GM12878 (cell line): ENCODE results near the gene ERN2. TPM values are rescaled to one million over a fixed set of nuclear protein-coding genes. Genes with fewer than 3 reads are reported as not detected.

Experiments
- ATAC-seq: fragments of 200-7000 bp; cut with Tn5 transposase; 3 replicates; pipeline ENCODE4 v1.9.1; 2020; ENCODE audit warnings: mild to moderate bottlenecking, moderate library complexity
- BruUV-seq: library from RNA; stranded (reverse); fragments of 400-500 nt; replicated peaks from 2 replicates; lab custom pipeline; 2021; lab: Mats Ljungman, UMichigan
- CTCF ChIA-PET: fragments of 300-600 bp; sonication (Branson Sonifier 250); formaldehyde crosslinking; extraction: SDS; loops from one replicate; lab custom pipeline; 2021; ENCODE audit warnings: inconsistent platforms; lab: Yijun Ruan, JAX
- POLR2A ChIA-PET: fragments of 350-600 bp; formaldehyde crosslinking; extraction: SDS; loops from one replicate; lab custom pipeline; 2021; ENCODE audit warnings: inconsistent platforms; lab: Charles Lee
- RAD21 ChIA-PET: fragments of 300-600 bp; sonication (Branson Sonifier 250); formaldehyde crosslinking; loops from one replicate; lab custom pipeline; 2023; ENCODE audit warnings: antibody characterized with exemption; ENCODE audit not compliant: unreplicated experiment; lab: Charles Lee
- SMC1A ChIA-PET: fragments of 300-600 bp; sonication (Branson Sonifier 250); formaldehyde crosslinking; loops from one replicate; lab custom pipeline; 2023; ENCODE audit not compliant: unreplicated experiment, uncharacterized antibody; lab: Charles Lee
- DNase-seq: peaks from one replicate; pipeline ENCODE4 v3.0.0-alpha.2; 2011; ENCODE audit warnings: low read depth, low spot score
- FAIRE-seq: peaks from 3 replicates; lab custom pipeline; 2011; peaks lifted over from hg19 to GRCh38; lab: Jason Lieb, UNC
- H2AFZ ChIP-seq: 2 replicates; pipeline ENCODE4 v1.6.0; 2011; ENCODE audit warnings: low read depth, low read length, control low read depth; ENCODE audit not compliant: control insufficient read depth
- H3K27ac ChIP-seq: 2 replicates; pipeline ENCODE4 v1.5.1; 2011; ENCODE audit warnings: control low read depth; ENCODE audit not compliant: control insufficient read depth, insufficient read depth
- H3K27me3 ChIP-seq, 2 experiments: replicated peaks in 1 of 2; 2 replicates each; pipeline versions ENCODE4 v1.6.0 to v1.6.1; 2011; ENCODE audit warnings: low read length in 1 of 2; ENCODE audit not compliant: control insufficient read depth in 2 of 2, insufficient read depth in 2 of 2
- H3K36me3 ChIP-seq, 2 experiments: 2 replicates each; pipeline ENCODE4 v1.5.1; 2011; ENCODE audit warnings: low read length in 1 of 2; ENCODE audit not compliant: control insufficient read depth in 2 of 2, insufficient read depth in 2 of 2
- H3K4me1 ChIP-seq: 2 replicates; pipeline ENCODE4 v1.6.1; 2011; ENCODE audit warnings: mild to moderate bottlenecking, low read length, moderate library complexity, mixed read lengths; ENCODE audit not compliant: control insufficient read depth, insufficient read depth
- H3K4me2 ChIP-seq: 2 replicates; pipeline ENCODE4 v1.6.0; 2011; ENCODE audit warnings: control low read depth; ENCODE audit not compliant: control insufficient read depth, insufficient read depth
- H3K4me3 ChIP-seq: fragments of 200-600 bp; sonication (generic); 2 replicates; pipeline ENCODE4 v1.5.1; 2016
- H3K79me2 ChIP-seq: 2 replicates; pipeline ENCODE4 v1.6.0; 2011; ENCODE audit warnings: low read length; ENCODE audit not compliant: control insufficient read depth, insufficient read depth
- H3K9ac ChIP-seq: 2 replicates; pipeline ENCODE4 v1.8.0; 2011; ENCODE audit warnings: low read length, control low read depth, mixed read lengths; ENCODE audit not compliant: control insufficient read depth, insufficient read depth
- H3K9me3 ChIP-seq: replicated peaks from 3 replicates; pipeline ENCODE4 v1.5.1; 2011; ENCODE audit warnings: mild to moderate bottlenecking, low read length; ENCODE audit not compliant: control insufficient read depth, insufficient read depth
- H4K20me1 ChIP-seq: 2 replicates; pipeline ENCODE4 v1.6.0; 2011; ENCODE audit not compliant: control insufficient read depth, insufficient read depth
- BHLHE40 ChIP-seq, 2 experiments: fragments of 450-650 bp in 1 of 2; IDR thresholded peaks; 2 replicates each; pipeline ENCODE4 v1.6.1; 2011 to 2017; ENCODE audit warnings: low read depth in 2 of 2, borderline replicate concordance in 1 of 2, improper control_type of control experiment in 1 of 2, low read length in 1 of 2, mild to moderate bottlenecking in 1 of 2
- CEBPB ChIP-seq, 2 experiments: fragments of 150-350 bp in 1 of 2; IDR thresholded peaks; 2 replicates each; pipeline ENCODE4 v1.6.1; 2012 to 2014; ENCODE audit warnings: low read depth in 2 of 2, low read length in 2 of 2, borderline replicate concordance in 1 of 2, inconsistent platforms in 1 of 2
- EGR1 ChIP-seq, 2 experiments: IDR thresholded peaks; 1 replicate in 1 of 2; 2 replicates in 1 of 2; pipeline ENCODE4 v1.6.1; 2011 to 2012; ENCODE audit warnings: low read depth in 2 of 2, low read length in 2 of 2, borderline replicate concordance in 1 of 2, mild to moderate bottlenecking in 1 of 2, moderate library complexity in 1 of 2
- EP300 ChIP-seq, 2 experiments: fragments of 150-350 bp in 1 of 2; IDR thresholded peaks; 2 replicates each; pipeline ENCODE4 v1.6.1; 2011 to 2012; ENCODE audit warnings: low read depth in 2 of 2, low read length in 2 of 2, borderline replicate concordance in 1 of 2, improper control_type of control experiment in 1 of 2, inconsistent platforms in 1 of 2; ENCODE audit not compliant: control insufficient read depth in 1 of 2
- GATAD2B ChIP-seq: fragments of 450-650 bp; conservative IDR thresholded peaks from 2 replicates; pipeline ENCODE4 v1.6.1; 2017; ENCODE audit warnings: low read depth, mild to moderate bottlenecking, moderate library complexity
- IKZF2 ChIP-seq, 2 experiments: fragments of 450-650 bp; IDR thresholded peaks; 2 replicates each; pipeline ENCODE4 v1.6.1; 2017; ENCODE audit warnings: mild to moderate bottlenecking in 2 of 2, moderate library complexity in 2 of 2
- LARP7 ChIP-seq: fragments of 450-650 bp; IDR thresholded peaks from 2 replicates; pipeline ENCODE4 v1.6.1; 2017; ENCODE audit warnings: mild to moderate bottlenecking
- MEF2B ChIP-seq: fragments of 450-650 bp; IDR thresholded peaks from 2 replicates; pipeline ENCODE4 v1.6.1; 2018; ENCODE audit warnings: mild to moderate bottlenecking, moderate library complexity; ENCODE audit not compliant: partially characterized antibody, poor library complexity, severe bottlenecking
- NFYB ChIP-seq: IDR thresholded peaks from 2 replicates; pipeline ENCODE4 v1.6.1; 2011; ENCODE audit warnings: low read depth, mild to moderate bottlenecking, low read length, improper control_type of control experiment, moderate library complexity; ENCODE audit not compliant: insufficient read depth
- POLR2AphosphoS2 ChIP-seq: IDR thresholded peaks from 2 replicates; pipeline ENCODE4 v1.6.1; 2011; ENCODE audit warnings: low read depth, mild to moderate bottlenecking, low read length, improper control_type of control experiment, moderate library complexity
- RAD51 ChIP-seq: fragments of 450-650 bp; IDR thresholded peaks from 2 replicates; pipeline ENCODE4 v1.6.1; 2016; ENCODE audit warnings: moderate library complexity, mild to moderate bottlenecking, inconsistent platforms
- RELA ChIP-seq: fragments of 450-650 bp; IDR thresholded peaks from 2 replicates; pipeline ENCODE4 v1.8.0; 2014; ENCODE audit warnings: borderline replicate concordance; ENCODE audit not compliant: partially characterized antibody
- WGBS: methylation state at CpG from one replicate; pipeline ENCODE4 v1.1.6; 2016; ENCODE audit warnings: low lambda C conversion rate; ENCODE audit not compliant: insufficient replicate concordance, insufficient coverage; ENCODE audit errors: missing lambda C conversion rate; 5-methylcytosine and 5-hydroxymethylcytosine counted together
- in situ Hi-C: fragments of 300-500 bp; cut with MboI; formaldehyde crosslinking; loops from 9 replicates; pipeline ENCODE4 v1.14.3; 2018; ENCODE audit warnings: mixed read lengths
- intact Hi-C: fragments of 100-400 bp; cut with micrococcal nuclease; formaldehyde crosslinking; loops from one replicate; pipeline ENCODE4 v1.14.2; 2022; ENCODE audit not compliant: unreplicated experiment
- polyA plus RNA-seq, 11 experiments: library from polyadenylated mRNA; depleted of rRNA in 4 of 11; unstranded in 6 of 11; stranded (reverse) in 5 of 11; fragments of >200 nt; fragmentation: Nextera tagmentation in 4 of 11; fragmentation: Illumina TruSeq in 1 of 11; extraction: Ambion mirVana in 4 of 11; extraction: Trizol in 1 of 11; gene quantifications; 1 replicate in 1 of 11; 2 replicates in 10 of 11; pipeline versions ENCODE4 v1.2.1 to v1.2.3, GENCODE V29; 2011 to 2016; ENCODE audit warnings: inconsistent platforms in 2 of 11, missing spikeins in 2 of 11, low read depth in 1 of 11
- total RNA-seq, 4 experiments: library from RNA; depleted of rRNA in 3 of 4; stranded (reverse); fragments of >200 nt in 3 of 4; fragmentation: Illumina TruSeq in 1 of 4; extraction: Trizol in 1 of 4; gene quantifications; 2 replicates each; pipeline versions ENCODE4 v1.2.1 to v1.2.3, GENCODE V29; 2013 to 2021

Gene ERN2
- total and polyA plus RNA-seq, 10 of the 15 experiments (the other 5 are each of a cell fraction or from before 2014, with no cell fraction given), result 0.06 to 0.95 (median 0.36) TPM; not detected in 5

- CTCF ChIA-PET, result no interaction called here
- POLR2A ChIA-PET, result no interaction called here
- Histone ChIP-seq H3K4me3 (no peak overlapping the region), H3K4me2 (no peak overlapping the region), H3K4me1 (no peaks in the 10 kb centered on the region), H3K9ac (no peak overlapping the region), H2AFZ (no peak overlapping the region), H3K27ac (no peak overlapping the region), H4K20me1 (no peaks in the 10 kb centered on the region), H3K36me3 (no peaks in the 10 kb centered on the region), H3K9me3 (no peaks in the 10 kb centered on the region), H3K27me3 (peaks cover 0 to 10% of the 10 kb centered on the region in 2 experiments), H3K79me2 (no peaks in the 10 kb centered on the region)
- DNase-seq, result no peak
- TF ChIP-seq IKZF2 (IDR thresholded peaks at IDR 0.05) (no peak), NFYB (no peak), EGR1 (IDR thresholded peaks at IDR 0.05; ENCODE audit: borderline replicate concordance in 1 of 2, low read depth in 2 of 2, low read length in 2 of 2) (no peak), LARP7 (no peak), POLR2AphosphoS2 (no peak)
- no TSS peak for BruUV-seq
- no peak for ATAC-seq
- in situ Hi-C loops, result no loop called here
- RAD21 ChIA-PET, result no interaction called here
- 47% methylated on average over 9 of the region's 15 CpGs for WGBS
- FAIRE-seq, result no peak
- intact Hi-C loops, result no loop called here
- SMC1A ChIA-PET, result no interaction called here
Observed at GRCh38 chr16:23755484-23755809, 42.4 kb upstream of the ERN2 start.

- Histone ChIP-seq H3K36me3 (no peaks in the 10 kb centered on the region), H3K79me2 (no peaks in the 10 kb centered on the region), H3K9ac (no peak within 1 kb of the TSS), H3K27ac (no peak within 1 kb of the TSS), H3K4me1 (no peaks in the 10 kb centered on the region), H3K9me3 (no peaks in the 10 kb centered on the region), H4K20me1 (no peaks in the 10 kb centered on the region), H3K4me3 (no peak within 1 kb of the TSS), H3K4me2 (peak within 1 kb of the TSS; percentile 25; the same call in 1 of the 2 replicates), H2AFZ (no peak within 1 kb of the TSS), H3K27me3 (peaks cover 0 to 10% of the 10 kb centered on the region in 2 experiments)
- BruUV-seq, result no TSS peak
- intact Hi-C loops, result no loop called here
- DNase-seq, result no peak
- ChIA-PET SMC1A (no interaction called here), CTCF (no interaction called here), POLR2A (no interaction called here), RAD21 (no interaction called here)
- in situ Hi-C loops, result no loop called here
- ATAC-seq, result no peak
- whole genome bisulfite sequencing, result 23% methylated on average over 53 of the region's 80 CpGs
- FAIRE-seq, result no peak
- TF ChIP-seq MEF2B, result peak; percentile 79
- no peak for TF ChIP-seq GATAD2B
- no peak for TF ChIP-seq EP300 (IDR thresholded peaks at IDR 0.05; ENCODE audit: borderline replicate concordance in 1 of 2, control insufficient read depth in 1 of 2, low read depth in 2 of 2, low read length in 2 of 2)
- peak in 1 of 2 experiments; percentile 20; a peak in 1 of 4 replicates for TF ChIP-seq BHLHE40 (IDR thresholded peaks at IDR 0.05; ENCODE audit: borderline replicate concordance in 1 of 2, low read depth in 2 of 2, low read length in 1 of 2)
- TF ChIP-seq RAD51, result no peak
- TF ChIP-seq CEBPB (IDR thresholded peaks at IDR 0.05; ENCODE audit: borderline replicate concordance in 1 of 2, low read depth in 2 of 2, low read length in 2 of 2), result no peak
- no peak for TF ChIP-seq RELA
Observed at GRCh38 chr16:23754594-23755483, 41.8 kb upstream of the ERN2 start, which contains the start of gene CHP2. Gene CHP2, plus strand, starts transcription at chr16:23755026. Its CDS starts 24 bp downstream, at chr16:23755050.
